ENCODE measurements around the gene GSK3B. TPM values are rescaled to one million over a fixed set of nuclear protein-coding genes. Genes with fewer than 3 reads are reported as not detected.
A peak's percentile ranks its signal among the peaks of the same experiment; 100 is the strongest.

The GSK3B gene
- polyA plus RNA-seq, 3 donors = 16.2 to 20.6 (median 20.5) TPM

DNA sequence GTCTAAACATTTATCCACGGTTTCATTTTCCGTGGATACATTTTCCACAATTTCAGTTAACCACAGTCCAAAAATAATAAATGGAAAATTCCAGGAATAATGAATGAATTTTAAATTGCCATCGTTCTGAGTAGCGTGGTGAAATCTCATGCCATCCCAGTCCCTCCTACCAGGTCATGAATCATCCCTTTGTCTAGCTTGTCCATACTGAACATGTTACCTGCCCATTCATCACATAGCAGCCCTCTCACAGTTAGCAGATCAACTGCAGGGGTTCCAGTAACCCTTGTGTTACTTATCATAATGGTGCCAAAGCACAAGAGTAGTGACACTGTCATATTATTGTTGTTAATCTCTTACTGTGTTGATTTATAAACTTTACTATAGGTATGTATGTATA lies 124.5 kb downstream of the GSK3B start:
- TF ChIP-seq, protein P1, sequence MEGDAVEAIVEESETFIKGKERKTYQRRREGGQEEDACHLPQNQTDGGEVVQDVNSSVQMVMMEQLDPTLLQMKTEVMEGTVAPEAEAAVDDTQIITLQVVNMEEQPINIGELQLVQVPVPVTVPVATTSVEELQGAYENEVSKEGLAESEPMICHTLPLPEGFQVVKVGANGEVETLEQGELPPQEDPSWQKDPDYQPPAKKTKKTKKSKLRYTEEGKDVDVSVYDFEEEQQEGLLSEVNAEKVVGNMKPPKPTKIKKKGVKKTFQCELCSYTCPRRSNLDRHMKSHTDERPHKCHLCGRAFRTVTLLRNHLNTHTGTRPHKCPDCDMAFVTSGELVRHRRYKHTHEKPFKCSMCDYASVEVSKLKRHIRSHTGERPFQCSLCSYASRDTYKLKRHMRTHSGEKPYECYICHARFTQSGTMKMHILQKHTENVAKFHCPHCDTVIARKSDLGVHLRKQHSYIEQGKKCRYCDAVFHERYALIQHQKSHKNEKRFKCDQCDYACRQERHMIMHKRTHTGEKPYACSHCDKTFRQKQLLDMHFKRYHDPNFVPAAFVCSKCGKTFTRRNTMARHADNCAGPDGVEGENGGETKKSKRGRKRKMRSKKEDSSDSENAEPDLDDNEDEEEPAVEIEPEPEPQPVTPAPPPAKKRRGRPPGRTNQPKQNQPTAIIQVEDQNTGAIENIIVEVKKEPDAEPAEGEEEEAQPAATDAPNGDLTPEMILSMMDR (IDR thresholded peaks at IDR 0.05) = no peak
- H3K79me2 ChIP-seq (ENCODE audit: insufficient read depth, low read length) = peaks cover 90% of the 10 kb centered on the region

DNA sequence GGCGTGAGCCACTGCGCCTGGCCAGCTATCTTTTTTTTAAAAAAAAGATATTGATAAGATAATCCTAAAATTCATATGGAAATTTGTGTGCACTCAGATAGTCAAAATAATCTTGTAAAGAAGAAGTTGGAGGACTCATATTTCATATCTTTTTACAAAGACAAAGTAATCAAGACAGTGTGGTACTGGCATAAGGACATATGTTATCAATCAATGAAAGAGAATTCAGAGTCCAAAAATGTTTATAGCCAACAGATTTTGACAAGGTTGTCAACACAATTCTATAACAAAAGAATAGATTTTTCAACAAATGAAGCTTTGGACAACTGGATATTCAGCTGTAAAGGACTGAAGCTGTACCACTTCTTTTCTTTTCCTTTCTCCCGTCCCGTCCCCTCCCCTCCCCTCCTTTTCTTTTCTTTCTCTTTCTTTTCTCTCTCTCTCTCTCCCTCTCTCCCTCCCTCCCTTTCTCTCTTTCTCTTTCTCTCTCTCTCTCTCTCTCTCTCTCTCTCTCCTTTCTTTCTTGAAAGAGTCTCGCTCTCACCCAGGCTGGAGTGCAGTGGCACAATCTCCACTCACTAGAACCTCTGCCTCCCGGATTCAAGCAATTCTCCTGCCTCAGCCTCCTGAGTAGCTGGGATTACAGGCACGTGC lies 126.8 kb downstream of the GSK3B start:
- H3K79me2 ChIP-seq (ENCODE audit: insufficient read depth, low read length) = peaks cover 90% of the 10 kb centered on the region
- TF ChIP-seq, protein P1 (IDR thresholded peaks at IDR 0.05) = no peak
- no peak overlapping the region for H3K4me3 ChIP-seq (replicated peaks in 1 of 3; ENCODE audit: low read depth in 2 of 3, low read length in 3 of 3)
- H3K4me3 Mint-ChIP-seq = no peak overlapping the region
- no peak for DNase-seq
- no peak overlapping the region for H3K27ac ChIP-seq (ENCODE audit: low read depth in 1 of 2, low read length in 2 of 2)
- no peak overlapping the region for H3K9ac ChIP-seq (ENCODE audit: insufficient read depth, low read length, poor library complexity, severe bottlenecking)
- H2AFZ ChIP-seq (ENCODE audit: insufficient read depth, low read depth, low read length, poor library complexity, severe bottlenecking) = no peak overlapping the region
- no peak overlapping the region for H3K4me2 ChIP-seq (replicated peaks; ENCODE audit: extremely low read depth, low read length, poor library complexity, severe bottlenecking)
- H3K36me3 Mint-ChIP-seq = peaks cover 4 to 5% of the 10 kb centered on the region in 2 donors
- peaks cover 5% of the 10 kb centered on the region in 2 donors for H3K9me3 ChIP-seq (replicated peaks in 1 of 2; ENCODE audit: control insufficient read depth in 1 of 2, insufficient read depth in 1 of 2, low read length in 2 of 2)
- peaks cover 0 to 5% of the 10 kb centered on the region in 2 donors for H3K36me3 ChIP-seq (replicated peaks in 1 of 2; ENCODE audit: control insufficient read depth in 1 of 2, insufficient read depth in 2 of 2, low read length in 2 of 2)
- H3K4me1 ChIP-seq (ENCODE audit: control insufficient read depth in 1 of 2, insufficient read depth in 2 of 2, low read length in 2 of 2) = no peaks in the 10 kb centered on the region
- peaks cover 80% of the 10 kb centered on the region for H4K20me1 ChIP-seq (ENCODE audit: insufficient read depth, low read length)
- H3K27me3 Mint-ChIP-seq (ENCODE audit: low read depth in 3 of 3) = peaks cover 0 to 2% (median 0%) of the 10 kb centered on the region in 3 donors
- intact Hi-C loops (cut with micrococcal nuclease) = no loop called here
- H3K9me3 Mint-ChIP-seq = peaks cover 2 to 10% (median 5%) of the 10 kb centered on the region in 7 donors
- H3K27ac Mint-ChIP-seq = peak overlapping the region in 1 of 7 donors; percentile 25
- H3K4me1 Mint-ChIP-seq = no peaks in the 10 kb centered on the region
- no peaks in the 10 kb centered on the region for H3K27me3 ChIP-seq (ENCODE audit: control insufficient read depth in 2 of 2, insufficient read depth in 2 of 2, low read length in 2 of 2)
- 95% methylated on average over 2 of the region's 7 CpGs for WGBS (ENCODE audit: insufficient coverage)

More for the DNA sequence above, 124.5 kb downstream of the GSK3B start:
- no peak overlapping the region for H3K4me2 ChIP-seq (replicated peaks; ENCODE audit: extremely low read depth, low read length, poor library complexity, severe bottlenecking)
- Mint-ChIP-seq H3K27me3 (ENCODE audit: low read depth in 3 of 3) (peaks cover 0 to 2% (median 0%) of the 10 kb centered on the region in 3 donors), H3K4me3 (no peak overlapping the region), H3K27ac (no peak overlapping the region), H3K4me1 (no peaks in the 10 kb centered on the region), H3K9me3 (peaks cover 0 to 3% (median 2%) of the 10 kb centered on the region in 7 donors), H3K36me3 (peaks cover 0 to 5% of the 10 kb centered on the region in 2 donors)
- H2AFZ ChIP-seq (ENCODE audit: insufficient read depth, low read depth, low read length, poor library complexity, severe bottlenecking) = no peak overlapping the region
- H3K36me3 ChIP-seq (replicated peaks in 1 of 2; ENCODE audit: control insufficient read depth in 1 of 2, insufficient read depth in 2 of 2, low read length in 2 of 2) = no peaks in the 10 kb centered on the region
- no peak overlapping the region for H3K4me3 ChIP-seq (replicated peaks in 1 of 3; ENCODE audit: low read depth in 2 of 3, low read length in 3 of 3)
- no peaks in the 10 kb centered on the region for H3K9me3 ChIP-seq (replicated peaks in 1 of 2; ENCODE audit: control insufficient read depth in 1 of 2, insufficient read depth in 1 of 2, low read length in 2 of 2)
- whole genome bisulfite sequencing (ENCODE audit: insufficient coverage) = 100% methylated on average over 1 of the region's 4 CpGs
- H3K27ac ChIP-seq (ENCODE audit: low read depth in 1 of 2, low read length in 2 of 2) = no peak overlapping the region
- no peak overlapping the region for H3K9ac ChIP-seq (ENCODE audit: insufficient read depth, low read length, poor library complexity, severe bottlenecking)
- peaks cover 78% of the 10 kb centered on the region for H4K20me1 ChIP-seq (ENCODE audit: insufficient read depth, low read length)
- no peak for DNase-seq
- intact Hi-C loops (cut with micrococcal nuclease) = no loop called here
- H3K4me1 ChIP-seq (ENCODE audit: control insufficient read depth in 1 of 2, insufficient read depth in 2 of 2, low read length in 2 of 2) = no peaks in the 10 kb centered on the region
- no peaks in the 10 kb centered on the region for H3K27me3 ChIP-seq (ENCODE audit: control insufficient read depth in 2 of 2, insufficient read depth in 2 of 2, low read length in 2 of 2)

All from CD14-positive monocyte (primary cell).